ENCODE measurements around the gene TUBB. TPM values are rescaled to one million over a fixed set of nuclear protein-coding genes. Genes with fewer than 3 reads are reported as not detected.

The TUBB gene
- total and polyA plus RNA-seq, 2 experiments from 2014 or later: 433 to 460 TPM

- no peak overlapping the region for H3K4me3 ChIP-seq
- no peaks in the 10 kb centered on the region for H3K36me3 ChIP-seq (replicated peaks; ENCODE audit: insufficient read depth, low read depth)
- WGBS (ENCODE audit: low lambda C conversion rate, missing lambda C conversion rate): 90% methylated on average over 4 of the region's 4 CpGs
- DNase-seq (ENCODE audit: low spot score): no peak
- peaks cover 4% of the 10 kb centered on the region for H3K4me1 ChIP-seq (ENCODE audit: insufficient read depth)
- H3K27ac ChIP-seq: no peak overlapping the region
- no peaks in the 10 kb centered on the region for H3K9me2 ChIP-seq (replicated peaks; ENCODE audit: insufficient read depth)
- no peaks in the 10 kb centered on the region for H3K27me3 ChIP-seq
- H3K4me2 ChIP-seq: no peak overlapping the region
- H2AFZ ChIP-seq: no peak overlapping the region
- no peaks in the 10 kb centered on the region for H3K79me2 ChIP-seq
- no peaks in the 10 kb centered on the region for H3K9me3 ChIP-seq (ENCODE audit: low read depth)
- H4K20me1 ChIP-seq (ENCODE audit: insufficient read depth, poor library complexity, severe bottlenecking): no peaks in the 10 kb centered on the region
- TF ChIP-seq EZH2 (IDR thresholded peaks at IDR 0.05; ENCODE audit: borderline replicate concordance) (no peak), CTCF (IDR thresholded peaks at IDR 0.05; ENCODE audit: poor library complexity) (no peak), EZH2phosphoT487 (IDR thresholded peaks at IDR 0.05; ENCODE audit: low read depth, severe bottlenecking, unreplicated experiment) (no peak)
Observed at GRCh38 chr6:30700340-30700739, 19.8 kb upstream of the TUBB start.

- H2AFZ ChIP-seq: no peak overlapping the region
- H3K4me3 ChIP-seq: no peak overlapping the region
- no peaks in the 10 kb centered on the region for H3K4me1 ChIP-seq (ENCODE audit: insufficient read depth)
- DNase-seq (ENCODE audit: low spot score): no peak
- H3K9me3 ChIP-seq (ENCODE audit: low read depth): no peaks in the 10 kb centered on the region
- no peaks in the 10 kb centered on the region for H3K9me2 ChIP-seq (replicated peaks; ENCODE audit: insufficient read depth)
- no peaks in the 10 kb centered on the region for H3K36me3 ChIP-seq (replicated peaks; ENCODE audit: insufficient read depth, low read depth)
- H3K27me3 ChIP-seq: no peaks in the 10 kb centered on the region
- H3K4me2 ChIP-seq: no peak overlapping the region
- WGBS (ENCODE audit: low lambda C conversion rate, missing lambda C conversion rate): 97% methylated on average over 10 of the region's 10 CpGs
- no peak overlapping the region for H3K27ac ChIP-seq
- H3K79me2 ChIP-seq: no peaks in the 10 kb centered on the region
- TF ChIP-seq EZH2phosphoT487 (IDR thresholded peaks at IDR 0.05; ENCODE audit: low read depth, severe bottlenecking, unreplicated experiment) (no peak), EZH2 (IDR thresholded peaks at IDR 0.05; ENCODE audit: borderline replicate concordance) (no peak), CTCF (IDR thresholded peaks at IDR 0.05; ENCODE audit: poor library complexity) (no peak)
- no peaks in the 10 kb centered on the region for H4K20me1 ChIP-seq (ENCODE audit: insufficient read depth, poor library complexity, severe bottlenecking)
Observed at GRCh38 chr6:30703011-30703410, 17.1 kb upstream of the TUBB start.

DNA sequence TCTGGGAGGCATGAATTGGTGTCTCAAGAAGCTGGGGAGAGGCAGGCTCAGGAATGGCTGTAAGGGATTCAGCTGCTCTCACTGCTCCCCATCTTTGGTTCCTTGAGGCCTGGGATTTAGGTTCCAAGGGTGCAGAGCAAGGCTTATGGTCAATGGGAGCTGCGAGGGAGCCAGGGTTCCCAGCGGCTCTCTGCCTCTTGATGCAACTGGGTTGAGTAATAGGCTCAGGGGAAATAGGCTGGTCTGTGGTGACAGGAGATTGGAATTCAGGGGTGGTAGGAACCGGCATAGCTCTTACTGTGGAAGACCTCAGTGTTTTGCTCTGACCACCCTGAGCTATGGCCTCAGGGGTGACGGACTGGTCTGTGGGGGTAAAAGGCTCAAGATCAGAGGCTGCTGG lies 16.3 kb upstream of the TUBB start:
- Histone ChIP-seq H3K9me2 (replicated peaks; ENCODE audit: insufficient read depth) (no peaks in the 10 kb centered on the region), H3K4me1 (ENCODE audit: insufficient read depth) (no peaks in the 10 kb centered on the region), H3K4me3 (no peak overlapping the region), H2AFZ (no peak overlapping the region), H3K36me3 (replicated peaks; ENCODE audit: insufficient read depth, low read depth) (no peaks in the 10 kb centered on the region), H3K27ac (no peak overlapping the region), H3K79me2 (no peaks in the 10 kb centered on the region), H3K27me3 (no peaks in the 10 kb centered on the region), H3K9me3 (ENCODE audit: low read depth) (no peaks in the 10 kb centered on the region), H4K20me1 (ENCODE audit: insufficient read depth, poor library complexity, severe bottlenecking) (no peaks in the 10 kb centered on the region), H3K4me2 (no peak overlapping the region)
- no peak for TF ChIP-seq EZH2phosphoT487 (IDR thresholded peaks at IDR 0.05; ENCODE audit: low read depth, severe bottlenecking, unreplicated experiment)
- TF ChIP-seq CTCF (IDR thresholded peaks at IDR 0.05; ENCODE audit: poor library complexity): no peak
- no peak for TF ChIP-seq EZH2 (IDR thresholded peaks at IDR 0.05; ENCODE audit: borderline replicate concordance)
- WGBS (ENCODE audit: low lambda C conversion rate, missing lambda C conversion rate): 96% methylated on average over 4 of the region's 4 CpGs
- no peak for DNase-seq (ENCODE audit: low spot score)

GRCh38 chr6:30705620-30706019 lies 14.5 kb upstream of the TUBB start:
- no peak overlapping the region for H3K27ac ChIP-seq
- no peaks in the 10 kb centered on the region for H4K20me1 ChIP-seq (ENCODE audit: insufficient read depth, poor library complexity, severe bottlenecking)
- H3K4me2 ChIP-seq: no peak overlapping the region
- H3K36me3 ChIP-seq (replicated peaks; ENCODE audit: insufficient read depth, low read depth): no peaks in the 10 kb centered on the region
- no peaks in the 10 kb centered on the region for H3K79me2 ChIP-seq
- H3K27me3 ChIP-seq: no peaks in the 10 kb centered on the region
- no peaks in the 10 kb centered on the region for H3K4me1 ChIP-seq (ENCODE audit: insufficient read depth)
- H3K4me3 ChIP-seq: no peak overlapping the region
- 100% methylated on average over 4 of the region's 4 CpGs for WGBS (ENCODE audit: low lambda C conversion rate, missing lambda C conversion rate)
- H2AFZ ChIP-seq: no peak overlapping the region
- H3K9me3 ChIP-seq (ENCODE audit: low read depth): no peaks in the 10 kb centered on the region
- TF ChIP-seq CTCF (IDR thresholded peaks at IDR 0.05; ENCODE audit: poor library complexity) (no peak), EZH2phosphoT487 (IDR thresholded peaks at IDR 0.05; ENCODE audit: low read depth, severe bottlenecking, unreplicated experiment) (no peak)
- no peaks in the 10 kb centered on the region for H3K9me2 ChIP-seq (replicated peaks; ENCODE audit: insufficient read depth)
- DNase-seq (ENCODE audit: low spot score): no peak
